Loucy (cell line): ENCODE measurements around the gene CORO2B.

Experiments used
- H2AFZ ChIP-seq: fragments of 200-600 bp; sonication (generic); 2 replicates; pipeline ENCODE4 v1.6.0; 2016; ENCODE audit warnings: antibody characterized with exemption, mild to moderate bottlenecking, low read length, moderate library complexity
- H3F3A ChIP-seq: fragments of 200-600 bp; 2 replicates; pipeline ENCODE4 v1.6.0; 2016; ENCODE audit warnings: antibody characterized with exemption, low read depth, mild to moderate bottlenecking
- H3K27me3 ChIP-seq: fragments of 200-600 bp; sonication (generic); 2 replicates; pipeline ENCODE4 v1.6.1; 2014; ENCODE audit warnings: low read length, mild to moderate bottlenecking; ENCODE audit not compliant: insufficient read depth, poor library complexity, severe bottlenecking
- H3K36me3 ChIP-seq: fragments of 200-600 bp; sonication (generic); 2 replicates; pipeline ENCODE4 v1.6.1; 2016; ENCODE audit warnings: low read length; ENCODE audit not compliant: insufficient read depth
- H3K4me1 ChIP-seq: fragments of 200-600 bp; sonication (generic); 2 replicates; pipeline ENCODE4 v1.5.1; 2014; ENCODE audit warnings: low read length, mild to moderate bottlenecking; ENCODE audit not compliant: insufficient read depth, poor library complexity, severe bottlenecking
- H3K4me2 ChIP-seq: fragments of 200-600 bp; sonication (generic); 2 replicates; pipeline ENCODE4 v1.6.0; 2014; ENCODE audit warnings: antibody characterized with exemption, low read length, low read depth, mild to moderate bottlenecking; ENCODE audit not compliant: poor library complexity, severe bottlenecking
- H3K4me3 ChIP-seq: fragments of 200-600 bp; sonication (generic); 2 replicates; pipeline ENCODE4 v1.5.1; 2014; ENCODE audit warnings: low read length, mild to moderate bottlenecking, mixed read lengths; ENCODE audit not compliant: poor library complexity, severe bottlenecking
- H3K79me2 ChIP-seq: fragments of 200-600 bp; sonication (generic); 2 replicates; pipeline ENCODE4 v1.6.1; 2014; ENCODE audit warnings: low read length; ENCODE audit not compliant: insufficient read depth
- H3K9ac ChIP-seq: fragments of 200-600 bp; sonication (generic); 2 replicates; pipeline ENCODE4 v1.6.0; 2014; ENCODE audit warnings: mild to moderate bottlenecking, low read depth, low read length, moderate library complexity; ENCODE audit not compliant: poor library complexity, severe bottlenecking
- H3K9me2 ChIP-seq: fragments of 200-600 bp; sonication (generic); replicated peaks from 2 replicates; pipeline ENCODE4 v1.6.1; 2016; ENCODE audit warnings: low read depth, low read length, mixed read lengths
- H3K9me3 ChIP-seq: fragments of 200-600 bp; sonication (generic); 2 replicates; pipeline ENCODE4 v1.6.1; 2014; ENCODE audit warnings: mild to moderate bottlenecking, antibody characterized with exemption, low read length, low read depth; ENCODE audit not compliant: insufficient read depth
- H4K20me1 ChIP-seq: fragments of 200-600 bp; sonication (generic); 2 replicates; pipeline ENCODE4 v1.6.0; 2014; ENCODE audit warnings: antibody characterized with exemption, low read length, mild to moderate bottlenecking; ENCODE audit not compliant: insufficient read depth, poor library complexity, severe bottlenecking
- EZH2phosphoT487 ChIP-seq: fragments of 200-600 bp; IDR thresholded peaks from 2 replicates; pipeline ENCODE4 v1.6.1; 2018; ENCODE audit warnings: antibody characterized with exemption, mild to moderate bottlenecking, moderate library complexity, borderline replicate concordance
- TF ChIP-seq, protein P1 (sequence below): fragments of 200-600 bp; sonication (generic); conservative IDR thresholded peaks from 2 replicates; pipeline ENCODE4 v1.5.1; 2014; ENCODE audit warnings: mild to moderate bottlenecking, antibody characterized with exemption, low read length

CORO2B gene

DNA sequence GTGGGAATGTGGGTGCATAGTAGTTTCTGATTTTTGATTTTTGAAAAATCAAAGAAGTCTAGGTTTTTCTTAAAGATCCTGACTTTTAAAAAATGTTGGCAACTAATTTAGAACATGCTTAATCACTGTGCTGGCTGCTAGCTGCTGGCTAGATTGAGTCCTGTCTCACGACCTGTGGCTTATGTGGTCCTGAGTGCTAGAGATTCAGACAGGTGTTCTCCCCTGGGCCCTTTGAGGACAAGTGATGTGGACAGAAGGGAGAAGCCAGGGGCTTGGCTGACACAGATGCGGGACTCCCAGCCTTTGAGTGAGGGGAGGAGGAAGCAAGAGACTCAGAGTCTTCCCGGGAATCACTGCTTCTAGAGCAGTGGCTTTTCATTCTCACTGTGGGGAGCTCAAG, 47.5 kb downstream of the CORO2B start:
- Histone ChIP-seq H3K27me3 (no peaks in the 10 kb centered on the region), H3K4me3 (no peak overlapping the region), H3K9ac (no peak overlapping the region), H3K9me2 (no peaks in the 10 kb centered on the region), H3K4me2 (no peak overlapping the region), H3K79me2 (no peaks in the 10 kb centered on the region), H4K20me1 (no peaks in the 10 kb centered on the region), H2AFZ (no peak overlapping the region), H3K9me3 (no peaks in the 10 kb centered on the region), H3K36me3 (no peaks in the 10 kb centered on the region), H3F3A (no peaks in the 10 kb centered on the region), H3K4me1 (no peaks in the 10 kb centered on the region)
- TF ChIP-seq, protein P1, sequence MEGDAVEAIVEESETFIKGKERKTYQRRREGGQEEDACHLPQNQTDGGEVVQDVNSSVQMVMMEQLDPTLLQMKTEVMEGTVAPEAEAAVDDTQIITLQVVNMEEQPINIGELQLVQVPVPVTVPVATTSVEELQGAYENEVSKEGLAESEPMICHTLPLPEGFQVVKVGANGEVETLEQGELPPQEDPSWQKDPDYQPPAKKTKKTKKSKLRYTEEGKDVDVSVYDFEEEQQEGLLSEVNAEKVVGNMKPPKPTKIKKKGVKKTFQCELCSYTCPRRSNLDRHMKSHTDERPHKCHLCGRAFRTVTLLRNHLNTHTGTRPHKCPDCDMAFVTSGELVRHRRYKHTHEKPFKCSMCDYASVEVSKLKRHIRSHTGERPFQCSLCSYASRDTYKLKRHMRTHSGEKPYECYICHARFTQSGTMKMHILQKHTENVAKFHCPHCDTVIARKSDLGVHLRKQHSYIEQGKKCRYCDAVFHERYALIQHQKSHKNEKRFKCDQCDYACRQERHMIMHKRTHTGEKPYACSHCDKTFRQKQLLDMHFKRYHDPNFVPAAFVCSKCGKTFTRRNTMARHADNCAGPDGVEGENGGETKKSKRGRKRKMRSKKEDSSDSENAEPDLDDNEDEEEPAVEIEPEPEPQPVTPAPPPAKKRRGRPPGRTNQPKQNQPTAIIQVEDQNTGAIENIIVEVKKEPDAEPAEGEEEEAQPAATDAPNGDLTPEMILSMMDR = no peak
- TF ChIP-seq EZH2phosphoT487 = no peak

DNA sequence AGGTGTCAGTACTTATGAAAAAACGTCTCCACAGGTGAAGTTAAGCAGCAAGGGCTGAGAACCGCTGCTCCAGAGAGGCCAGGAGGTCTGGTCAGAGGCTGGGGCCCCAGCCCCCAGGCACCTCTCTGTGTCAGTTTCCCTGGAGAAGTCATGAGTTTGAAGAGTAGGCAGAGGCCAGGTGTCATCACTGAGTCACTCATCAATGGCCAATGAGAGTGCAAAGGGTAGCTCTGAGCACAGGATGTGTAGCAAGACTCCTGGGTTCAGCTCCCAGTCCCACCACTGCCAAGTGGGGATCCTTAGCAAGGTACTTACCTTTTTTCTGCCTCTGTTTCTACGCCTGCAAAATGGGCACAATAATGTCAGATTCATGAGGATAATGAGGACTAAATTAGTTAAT, 47.9 kb downstream of the CORO2B start:
- no peaks in the 10 kb centered on the region for H3K4me1 ChIP-seq
- no peaks in the 10 kb centered on the region for H3K27me3 ChIP-seq
- H3F3A ChIP-seq = no peaks in the 10 kb centered on the region
- H3K9me2 ChIP-seq = no peaks in the 10 kb centered on the region
- no peaks in the 10 kb centered on the region for H4K20me1 ChIP-seq
- no peak for TF ChIP-seq EZH2phosphoT487
- TF ChIP-seq, protein P1 = no peak
- H3K9me3 ChIP-seq = no peaks in the 10 kb centered on the region
- H3K9ac ChIP-seq = no peak overlapping the region
- no peaks in the 10 kb centered on the region for H3K79me2 ChIP-seq
- no peak overlapping the region for H2AFZ ChIP-seq
- no peak overlapping the region for H3K4me2 ChIP-seq
- no peaks in the 10 kb centered on the region for H3K36me3 ChIP-seq
- H3K4me3 ChIP-seq = no peak overlapping the region

DNA sequence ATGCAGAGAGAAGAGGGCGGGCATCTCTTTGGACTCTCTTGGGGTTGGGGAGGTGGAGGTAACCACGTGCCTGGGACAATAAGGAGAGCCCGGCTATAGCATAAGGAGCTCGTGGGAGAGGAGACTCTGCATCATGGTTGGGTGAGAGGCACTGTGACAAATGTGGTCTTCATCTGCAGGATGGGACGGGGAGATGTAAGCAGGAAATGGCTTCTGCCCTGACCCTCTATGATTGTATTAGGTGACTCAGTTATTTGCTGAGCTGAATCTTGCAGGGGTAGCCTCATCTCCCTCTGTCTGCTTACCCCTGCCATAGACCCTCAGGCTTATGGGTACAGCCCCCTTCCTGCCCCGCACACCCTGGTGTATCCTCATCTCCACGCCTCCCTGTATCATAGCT, 48.7 kb downstream of the CORO2B start:
- no peak overlapping the region for H3K4me3 ChIP-seq
- H3K36me3 ChIP-seq = no peaks in the 10 kb centered on the region
- H3F3A ChIP-seq = no peaks in the 10 kb centered on the region
- no peak overlapping the region for H3K9ac ChIP-seq
- no peak overlapping the region for H3K4me2 ChIP-seq
- no peaks in the 10 kb centered on the region for H3K9me3 ChIP-seq
- no peaks in the 10 kb centered on the region for H4K20me1 ChIP-seq
- H3K27me3 ChIP-seq = no peaks in the 10 kb centered on the region
- no peaks in the 10 kb centered on the region for H3K4me1 ChIP-seq
- TF ChIP-seq, protein P1 = no peak
- TF ChIP-seq EZH2phosphoT487 = no peak
- no peak overlapping the region for H2AFZ ChIP-seq
- H3K9me2 ChIP-seq = no peaks in the 10 kb centered on the region
- H3K79me2 ChIP-seq = no peaks in the 10 kb centered on the region
